ENCODE measurements around the gene CPA5.
"Not testable (repeated sequence)": the region's sequence is repeated elsewhere in the genome, so short reads cannot be mapped to it uniquely, and the experiment has no call there.

The CPA5 gene

DNA sequence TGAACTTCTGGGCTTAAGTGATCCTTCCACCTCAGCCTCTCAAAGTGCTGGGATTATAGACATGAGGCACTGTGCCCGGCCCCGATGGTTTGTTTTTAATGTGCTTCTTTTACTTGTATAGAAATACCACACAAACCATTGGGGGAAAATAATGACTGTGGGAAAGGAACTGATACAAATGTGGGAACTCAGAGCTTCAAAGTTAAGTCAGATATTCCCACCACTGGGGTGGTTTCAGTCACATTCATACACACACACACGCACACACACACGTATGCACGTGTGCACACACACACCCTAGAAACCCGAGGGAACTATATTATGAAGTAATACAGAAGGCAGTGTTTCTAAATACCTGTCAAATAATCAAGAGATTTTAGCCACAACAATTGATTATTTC, 34.6 kb upstream of the CPA5 start:
- no peak overlapping the region for H3K4me3 ChIP-seq
- H3K27me3 ChIP-seq (ENCODE audit: low read depth), result no peaks in the 10 kb centered on the region
- peaks cover 7% of the 10 kb centered on the region; the same call in 1 of the 2 replicates for H3K9me3 ChIP-seq
- H3K36me3 ChIP-seq (replicated peaks), result no peaks in the 10 kb centered on the region
- H3K4me1 ChIP-seq, result no peaks in the 10 kb centered on the region
- in situ Hi-C loops (cut with MboI; ENCODE audit: low sequenced_read_pairs), result no loop called here
- DNase-seq (ENCODE audit: low spot score in 2 of 2), result no peak

DNA sequence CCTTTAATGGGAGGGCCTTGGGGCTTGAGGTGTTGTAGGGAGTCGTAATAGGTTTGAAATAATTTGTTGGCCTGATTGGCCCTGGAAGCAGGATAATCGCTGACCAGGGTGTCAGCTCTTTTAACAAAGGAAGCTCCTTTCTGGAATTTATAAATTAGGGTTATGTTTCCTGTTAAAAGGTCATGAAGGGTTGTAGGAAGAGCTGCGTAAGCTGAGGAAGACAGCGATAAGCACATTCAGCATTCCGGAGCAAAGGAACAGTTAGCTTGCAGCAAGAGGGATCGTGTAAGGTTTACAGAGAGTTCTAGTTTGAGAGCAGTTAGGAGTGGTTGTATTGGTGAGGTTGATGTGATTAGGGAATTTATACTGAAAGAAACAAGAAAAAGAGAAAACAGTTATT, 30.3 kb upstream of the CPA5 start:
- Histone ChIP-seq H3K36me3 (replicated peaks) (no peaks in the 10 kb centered on the region), H3K4me3 (no peak overlapping the region), H3K4me1 (no peaks in the 10 kb centered on the region), H3K27me3 (ENCODE audit: low read depth) (no peaks in the 10 kb centered on the region), H3K9me3 (peaks cover 7% of the 10 kb centered on the region; the same call in 1 of the 2 replicates)
- DNase-seq (ENCODE audit: low spot score in 2 of 2), result no peak
- in situ Hi-C loops (cut with MboI; ENCODE audit: low sequenced_read_pairs), result no loop called here

GRCh38 chr7:130319541-130319940, 25.1 kb upstream of the CPA5 start:
- in situ Hi-C loops (cut with MboI; ENCODE audit: low sequenced_read_pairs), result no loop called here
- DNase-seq (ENCODE audit: low spot score in 2 of 2), result no peak
- H3K27me3 ChIP-seq (ENCODE audit: low read depth), result no peaks in the 10 kb centered on the region
- H3K4me3 ChIP-seq, result no peak overlapping the region
- no peaks in the 10 kb centered on the region for H3K36me3 ChIP-seq (replicated peaks)
- H3K9me3 ChIP-seq, result no peaks in the 10 kb centered on the region
- no peaks in the 10 kb centered on the region for H3K4me1 ChIP-seq

DNA sequence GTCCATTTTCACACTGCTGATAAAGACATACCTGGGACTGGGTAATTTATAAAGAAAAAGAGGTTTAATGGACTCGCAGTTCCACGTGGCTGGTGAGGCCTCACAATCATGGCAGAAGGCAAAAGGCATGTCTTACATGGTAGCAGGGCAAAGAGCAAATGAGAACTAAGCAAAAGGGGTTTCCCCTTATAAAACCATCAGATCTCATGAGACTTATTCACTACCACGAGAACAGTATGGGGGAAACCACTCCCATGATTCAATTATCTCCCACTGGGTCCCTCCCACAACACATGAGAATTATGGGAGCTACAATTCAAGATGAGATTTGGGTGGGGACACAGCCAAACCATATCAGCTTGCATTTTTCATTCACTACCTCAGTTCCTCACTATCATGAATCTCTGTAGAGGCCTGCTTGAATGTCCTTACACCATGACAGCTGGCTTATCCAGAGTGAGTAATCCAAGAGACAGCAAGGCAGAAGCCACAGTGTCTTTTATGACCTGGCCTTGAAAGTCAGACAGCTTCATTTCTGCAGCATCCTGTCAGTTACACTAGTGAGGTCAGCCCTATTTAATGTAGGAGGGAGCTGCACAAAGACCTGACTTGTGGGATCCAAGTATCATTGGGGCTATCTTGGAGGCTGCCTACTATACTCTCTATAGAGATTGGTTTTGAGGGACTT, 22.9 kb upstream of the CPA5 start:
- DNase-seq (ENCODE audit: low spot score in 2 of 2); in situ Hi-C loops (cut with MboI; ENCODE audit: low sequenced_read_pairs): not testable (repeated sequence)

GRCh38 chr7:130322615-130323014, 22.0 kb upstream of the CPA5 start:
- in situ Hi-C loops (cut with MboI; ENCODE audit: low sequenced_read_pairs), result no loop called here
- no peak for DNase-seq (ENCODE audit: low spot score in 2 of 2)
- Histone ChIP-seq H3K4me3 (no peak overlapping the region), H3K36me3 (replicated peaks) (no peaks in the 10 kb centered on the region), H3K9me3 (no peaks in the 10 kb centered on the region), H3K27me3 (ENCODE audit: low read depth) (no peaks in the 10 kb centered on the region), H3K4me1 (no peaks in the 10 kb centered on the region)

More for the DNA sequence above, 22.9 kb upstream of the CPA5 start:
- H3K9me3 ChIP-seq; H3K36me3 ChIP-seq (replicated peaks); H3K4me1 ChIP-seq; H3K4me3 ChIP-seq; H3K27me3 ChIP-seq (ENCODE audit: low read depth): not testable (repeated sequence)

- H3K36me3 ChIP-seq (replicated peaks), result no peaks in the 10 kb centered on the region
- no peaks in the 10 kb centered on the region for H3K27me3 ChIP-seq (ENCODE audit: low read depth)
- H3K4me3 ChIP-seq, result no peak overlapping the region
- in situ Hi-C loops (cut with MboI; ENCODE audit: low sequenced_read_pairs), result no loop called here
- no peaks in the 10 kb centered on the region for H3K9me3 ChIP-seq
- no peaks in the 10 kb centered on the region for H3K4me1 ChIP-seq
- DNase-seq (ENCODE audit: low spot score in 2 of 2), result no peak
Measured at GRCh38 chr7:130324306-130324943, 20.2 kb upstream of the CPA5 start.

DNA sequence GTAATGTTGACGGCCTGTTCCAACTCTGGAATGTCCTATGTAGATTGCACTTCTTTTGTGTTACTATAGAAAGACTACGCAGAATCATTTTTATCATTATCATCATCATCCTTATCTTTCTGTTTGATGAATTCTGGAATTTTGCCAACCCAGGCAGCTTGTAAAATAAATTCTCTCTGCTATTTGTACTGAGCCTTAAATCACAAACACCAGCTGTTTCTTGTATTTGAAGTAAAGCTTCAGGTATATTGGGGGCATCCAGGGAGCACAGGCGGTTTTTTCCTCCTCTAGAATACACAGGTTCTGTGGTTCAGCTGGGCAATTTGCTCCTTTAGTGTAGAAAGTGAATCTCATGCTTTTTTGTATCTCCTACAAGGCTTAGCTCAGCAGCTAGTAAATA, 14.9 kb upstream of the CPA5 start:
- H3K4me3 ChIP-seq, result no peak overlapping the region
- H3K4me1 ChIP-seq, result no peaks in the 10 kb centered on the region; the same call in 1 of the 2 replicates
- in situ Hi-C loops (cut with MboI; ENCODE audit: low sequenced_read_pairs), result no loop called here
- no peaks in the 10 kb centered on the region for H3K36me3 ChIP-seq (replicated peaks)
- no peaks in the 10 kb centered on the region for H3K9me3 ChIP-seq
- DNase-seq (ENCODE audit: low spot score in 2 of 2), result no peak
- H3K27me3 ChIP-seq (ENCODE audit: low read depth), result no peaks in the 10 kb centered on the region

DNA sequence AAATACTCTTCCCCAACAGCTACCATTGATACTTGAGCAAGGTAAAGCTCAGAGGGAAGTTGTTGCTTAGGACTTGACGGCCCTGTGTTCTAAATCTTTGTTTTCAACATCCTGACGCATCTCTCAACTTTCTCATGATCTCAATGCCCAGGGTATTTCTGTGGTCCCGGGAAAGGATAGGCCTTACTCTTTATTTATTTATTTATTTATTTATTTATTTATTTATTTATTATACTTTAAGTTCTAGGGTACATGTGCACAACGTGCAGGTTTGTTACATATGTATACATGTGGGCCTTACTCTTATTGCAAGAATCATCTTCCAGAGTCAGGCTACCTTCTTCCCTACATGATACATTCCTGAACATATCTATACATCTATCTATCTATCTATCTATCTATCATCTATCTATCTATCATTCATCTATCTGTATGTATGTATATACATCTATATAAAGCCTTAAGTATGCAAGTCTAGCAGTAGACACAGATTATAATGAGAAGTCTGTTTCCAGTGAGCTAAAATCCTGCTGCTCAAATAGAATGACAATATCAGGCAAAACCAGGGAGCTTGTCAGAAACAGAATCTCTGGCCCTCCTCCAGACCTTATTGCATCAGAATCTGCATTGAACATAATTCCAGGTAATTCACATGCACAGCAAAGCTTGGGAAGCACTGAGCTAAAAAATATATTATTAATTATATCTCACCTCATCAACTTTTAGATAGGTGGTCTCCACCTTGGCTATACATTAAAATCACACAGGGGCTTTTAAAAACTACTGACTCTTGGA, 12.2 kb upstream of the CPA5 start:
- no peaks in the 10 kb centered on the region for H3K36me3 ChIP-seq (replicated peaks)
- H3K4me3 ChIP-seq, result no peak overlapping the region
- H3K9me3 ChIP-seq, result no peaks in the 10 kb centered on the region
- H3K4me1 ChIP-seq, result no peaks in the 10 kb centered on the region; the same call in 1 of the 2 replicates
- DNase-seq (ENCODE audit: low spot score in 2 of 2), result no peak
- H3K27me3 ChIP-seq (ENCODE audit: low read depth), result no peaks in the 10 kb centered on the region
- in situ Hi-C loops (cut with MboI; ENCODE audit: low sequenced_read_pairs), result no loop called here

DNA sequence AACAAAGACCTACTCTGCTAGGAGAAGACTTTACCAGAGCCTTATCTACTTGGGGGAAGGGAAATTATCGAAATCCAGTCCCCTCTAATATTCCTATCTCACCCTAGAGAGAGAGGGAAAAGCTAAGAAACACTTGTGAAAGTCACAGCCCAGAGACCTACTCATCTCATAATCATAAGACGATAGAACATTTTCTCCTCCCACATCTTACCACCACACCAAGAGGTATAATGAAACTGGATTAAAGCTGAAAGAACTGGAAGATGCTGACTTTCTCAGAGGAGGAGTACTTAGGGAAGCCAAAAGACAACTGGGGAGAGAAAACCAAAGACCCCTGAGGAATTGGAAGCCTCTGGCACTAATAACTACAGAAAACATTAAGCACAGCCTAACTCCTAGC, 10.8 kb upstream of the CPA5 start:
- no peak overlapping the region for H3K4me3 ChIP-seq
- in situ Hi-C loops (cut with MboI; ENCODE audit: low sequenced_read_pairs), result no loop called here

GRCh38 chr7:130334274-130334673, 10.3 kb upstream of the CPA5 start:
- H3K36me3 ChIP-seq (replicated peaks), result no peaks in the 10 kb centered on the region
- DNase-seq (ENCODE audit: low spot score in 2 of 2), result no peak
- in situ Hi-C loops (cut with MboI; ENCODE audit: low sequenced_read_pairs), result no loop called here
- H3K27me3 ChIP-seq (ENCODE audit: low read depth), result no peaks in the 10 kb centered on the region
- no peaks in the 10 kb centered on the region for H3K9me3 ChIP-seq
- H3K4me1 ChIP-seq, result no peaks in the 10 kb centered on the region; the same call in none of the 2 replicates
- H3K4me3 ChIP-seq, result no peak overlapping the region

More for the DNA sequence above, 10.8 kb upstream of the CPA5 start:
- no peaks in the 10 kb centered on the region for H3K9me3 ChIP-seq
- no peak for DNase-seq (ENCODE audit: low spot score in 2 of 2)
- H3K4me1 ChIP-seq, result no peaks in the 10 kb centered on the region; the same call in none of the 2 replicates
- H3K27me3 ChIP-seq (ENCODE audit: low read depth), result no peaks in the 10 kb centered on the region
- no peaks in the 10 kb centered on the region for H3K36me3 ChIP-seq (replicated peaks)

DNA sequence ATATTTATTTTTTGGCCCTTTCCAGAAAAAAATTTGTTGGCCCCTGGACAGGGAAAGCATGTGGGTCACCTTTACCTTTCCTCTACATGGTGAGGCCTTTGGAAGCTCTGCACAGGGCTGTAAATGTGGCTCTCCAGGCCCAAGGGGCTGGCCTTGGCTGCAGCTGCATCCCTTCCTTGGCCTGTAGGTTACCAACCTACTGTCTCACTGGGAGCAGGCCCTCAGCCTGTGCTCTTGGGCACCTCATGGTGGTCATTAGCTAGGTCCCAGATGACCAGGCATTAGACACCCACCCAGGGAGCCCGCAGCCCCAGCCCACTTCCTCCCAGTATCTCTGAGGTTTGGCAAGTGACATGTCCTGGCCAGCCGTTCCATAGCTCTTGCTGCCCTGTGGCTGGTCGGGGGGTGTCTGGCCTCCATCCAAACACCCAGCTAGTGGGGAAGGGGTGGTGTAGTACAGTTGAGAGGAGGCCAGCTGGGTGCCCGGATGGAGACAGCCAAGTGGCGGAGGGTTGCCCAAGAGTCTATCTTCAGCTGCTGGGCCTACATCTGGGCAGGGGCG, 7.1 kb upstream of the CPA5 start:
- in situ Hi-C loops (cut with MboI; ENCODE audit: low sequenced_read_pairs), result no loop called here

GRCh38 chr7:130338233-130338632, 6.4 kb upstream of the CPA5 start:
- Histone ChIP-seq H3K27me3 (ENCODE audit: low read depth) (no peaks in the 10 kb centered on the region), H3K9me3 (no peaks in the 10 kb centered on the region), H3K4me3 (no peak overlapping the region), H3K4me1 (no peaks in the 10 kb centered on the region; the same call in none of the 2 replicates), H3K36me3 (replicated peaks) (no peaks in the 10 kb centered on the region)
- in situ Hi-C loops (cut with MboI; ENCODE audit: low sequenced_read_pairs), result no loop called here
- no peak for DNase-seq (ENCODE audit: low spot score in 2 of 2)

More for the DNA sequence above, 7.1 kb upstream of the CPA5 start:
- no peaks in the 10 kb centered on the region; the same call in none of the 2 replicates for H3K4me1 ChIP-seq
- no peak for DNase-seq (ENCODE audit: low spot score in 2 of 2)
- no peak overlapping the region for H3K4me3 ChIP-seq
- no peaks in the 10 kb centered on the region for H3K36me3 ChIP-seq (replicated peaks)
- H3K9me3 ChIP-seq, result no peaks in the 10 kb centered on the region
- no peaks in the 10 kb centered on the region for H3K27me3 ChIP-seq (ENCODE audit: low read depth)

GRCh38 chr7:130341882-130342281, 2.7 kb upstream of the CPA5 start:
- H3K9me3 ChIP-seq, result no peaks in the 10 kb centered on the region
- peaks cover 11% of the 10 kb centered on the region for H3K4me1 ChIP-seq
- in situ Hi-C loops (cut with MboI; ENCODE audit: low sequenced_read_pairs), result no loop called here
- H3K36me3 ChIP-seq (replicated peaks), result no peaks in the 10 kb centered on the region
- DNase-seq (ENCODE audit: low spot score in 2 of 2), result no peak
- H3K27me3 ChIP-seq (ENCODE audit: low read depth), result no peaks in the 10 kb centered on the region
- H3K4me3 ChIP-seq, result no peak overlapping the region
